Liver (tissue), 9 donors: ENCODE data around the gene HPCAL1. TPM values are rescaled to one million over a fixed set of nuclear protein-coding genes. Genes with fewer than 3 reads are reported as not detected.

Source experiments
- DNase-seq: peaks from one replicate; pipeline ENCODE4 v3.0.0-alpha.2; 2017; ENCODE audit warnings: low spot score
- H3K27ac ChIP-seq, 2 donors: one replicate each; pipeline ENCODE4 v1.7.0; 2013; ENCODE audit warnings: inconsistent platforms in 2 of 2, low read length in 2 of 2, control low read depth in 1 of 2, low read depth in 1 of 2, mild to moderate bottlenecking in 1 of 2
- H3K27me3 ChIP-seq, 4 donors: one replicate each; pipeline versions ENCODE4 v1.6.1 to v1.7.0; 2013; ENCODE audit warnings: low read length in 3 of 4, inconsistent platforms in 1 of 4, mild to moderate bottlenecking in 1 of 4, moderate library complexity in 1 of 4; ENCODE audit not compliant: control insufficient read depth in 4 of 4, insufficient read depth in 4 of 4
- H3K36me3 ChIP-seq, 4 donors: one replicate each; pipeline versions ENCODE4 v1.6.1 to v1.7.0; 2013; ENCODE audit warnings: low read length in 3 of 4, mild to moderate bottlenecking in 3 of 4, low read depth in 1 of 4, moderate library complexity in 1 of 4; ENCODE audit not compliant: control insufficient read depth in 4 of 4, insufficient read depth in 3 of 4
- H3K4me1 ChIP-seq, 4 donors: one replicate each; pipeline versions ENCODE4 v1.6.1 to v1.7.0; 2013; ENCODE audit warnings: low read length in 3 of 4, mild to moderate bottlenecking in 3 of 4, moderate library complexity in 1 of 4; ENCODE audit not compliant: control insufficient read depth in 4 of 4, insufficient read depth in 4 of 4
- H3K4me3 ChIP-seq, 3 donors: one replicate each; pipeline versions ENCODE4 v1.6.1 to v1.7.0; 2013; ENCODE audit warnings: low read length in 3 of 3, control low read depth in 1 of 3, low read depth in 1 of 3, mild to moderate bottlenecking in 1 of 3
- H3K9ac ChIP-seq, 2 donors: one replicate each; pipeline ENCODE4 v1.7.0; 2013; ENCODE audit warnings: low read length in 2 of 2, mild to moderate bottlenecking in 2 of 2, moderate library complexity in 2 of 2, control low read depth in 1 of 2, low read depth in 1 of 2
- H3K9me3 ChIP-seq, 4 donors: one replicate each; pipeline versions ENCODE4 v1.6.1 to v1.7.0; 2013; ENCODE audit warnings: low read length in 3 of 4; ENCODE audit not compliant: control insufficient read depth in 4 of 4
- EGR1 ChIP-seq, 2 donors: IDR thresholded peaks; 2 replicates each; pipeline ENCODE4 v1.6.1; 2016 to 2018; ENCODE audit warnings: antibody characterized with exemption in 2 of 2, low read depth in 2 of 2
- FOXA1 ChIP-seq: IDR thresholded peaks from 2 replicates; pipeline ENCODE4 v1.6.1; 2016; ENCODE audit warnings: antibody characterized with exemption
- FOXA2 ChIP-seq: IDR thresholded peaks from 2 replicates; pipeline ENCODE4 v1.6.1; 2016; ENCODE audit warnings: antibody characterized with exemption
- GABPA ChIP-seq, 2 donors: IDR thresholded peaks in 1 of 2; conservative IDR thresholded peaks in 1 of 2; 2 replicates each; pipeline ENCODE4 v1.6.1; 2016; ENCODE audit warnings: antibody characterized with exemption in 2 of 2, mild to moderate bottlenecking in 1 of 2, moderate library complexity in 1 of 2
- HNF4A ChIP-seq, 2 donors: conservative IDR thresholded peaks; 2 replicates each; pipeline ENCODE4 v1.6.1; 2016; ENCODE audit warnings: antibody characterized with exemption in 2 of 2, mild to moderate bottlenecking in 2 of 2
- HNF4G ChIP-seq: IDR thresholded peaks from 2 replicates; pipeline ENCODE4 v1.6.1; 2016; ENCODE audit warnings: antibody characterized with exemption
- JUND ChIP-seq, 2 donors: IDR thresholded peaks; 2 replicates each; pipeline ENCODE4 v1.6.1; 2016; ENCODE audit warnings: antibody characterized with exemption in 2 of 2
- NR2F2 ChIP-seq: IDR thresholded peaks from 2 replicates; pipeline ENCODE4 v1.6.1; 2016; ENCODE audit warnings: antibody characterized with exemption
- RAD21 ChIP-seq, 2 donors: IDR thresholded peaks; 2 replicates each; pipeline ENCODE4 v1.6.1; 2016; ENCODE audit warnings: antibody characterized with exemption in 2 of 2, mild to moderate bottlenecking in 2 of 2
- RXRA ChIP-seq, 2 donors: IDR thresholded peaks; 2 replicates each; pipeline ENCODE4 v1.6.1; 2017 to 2018; ENCODE audit warnings: antibody characterized with exemption in 2 of 2, mild to moderate bottlenecking in 1 of 2
- SP1 ChIP-seq: IDR thresholded peaks from 2 replicates; pipeline ENCODE4 v1.6.1; 2018; ENCODE audit warnings: antibody characterized with exemption, mild to moderate bottlenecking
- TAF1 ChIP-seq: conservative IDR thresholded peaks from 2 replicates; pipeline ENCODE4 v1.6.1; 2016; ENCODE audit warnings: antibody characterized with exemption, mild to moderate bottlenecking
- YY1 ChIP-seq: IDR thresholded peaks from 2 replicates; pipeline ENCODE4 v1.6.1; 2016; ENCODE audit warnings: antibody characterized with exemption, mild to moderate bottlenecking
- ZBTB33 ChIP-seq: IDR thresholded peaks from 2 replicates; pipeline ENCODE4 v1.6.1; 2016; ENCODE audit warnings: antibody characterized with exemption
- WGBS: extraction: QIAGEN DNeasy Blood & Tissue Kit; methylation state at CpG from one replicate; pipeline ENCODE4 v1.1.7; 2013; 5-methylcytosine and 5-hydroxymethylcytosine counted together
- polyA plus RNA-seq, 2 donors: library from polyadenylated mRNA; stranded (reverse) in 1 of 2; unstranded in 1 of 2; fragments of 200-250 nt in 1 of 2; fragments of >200 nt in 1 of 2; fragmentation: Nextera tagmentation in 1 of 2; extraction: Ambion mirVana in 1 of 2; gene quantifications; one replicate each; pipeline versions ENCODE4 v1.2.1 to v1.2.3, GENCODE V29; 2013 to 2015
- total RNA-seq, 2 donors: library from RNA; depleted of rRNA; stranded (reverse); fragments of >200 nt; gene quantifications; one replicate each; pipeline ENCODE4 v1.2.3, GENCODE V29; 2014
- TF ChIP-seq, protein P1 (sequence below): fragments of 150-350 bp; IDR thresholded peaks from 2 replicates; pipeline ENCODE4 v1.5.1; 2017; ENCODE audit warnings: improper control_type of control experiment, low read depth, low read length; ENCODE audit not compliant: missing input control
- TF ChIP-seq, protein P2 (sequence below): IDR thresholded peaks from 2 replicates; pipeline ENCODE4 v1.6.1; 2016; ENCODE audit warnings: antibody characterized with exemption
- TF ChIP-seq, protein P3 (sequence below): IDR thresholded peaks from 2 replicates; pipeline ENCODE4 v1.6.1; 2016; ENCODE audit warnings: antibody characterized with exemption, mild to moderate bottlenecking
- TF ChIP-seq, protein P4 (sequence below): IDR thresholded peaks from 2 replicates; pipeline ENCODE4 v1.6.1; 2016; ENCODE audit warnings: antibody characterized with exemption
- donor health status: healthy.
- donor health status: healthy.
- donor health status: healthy.
- donor health status: healthy.
- donor health status: healthy.

HPCAL1 gene
- total and polyA plus RNA-seq, 4 donors, result 17.3 to 27.9 (median 22.9) TPM

DNA sequence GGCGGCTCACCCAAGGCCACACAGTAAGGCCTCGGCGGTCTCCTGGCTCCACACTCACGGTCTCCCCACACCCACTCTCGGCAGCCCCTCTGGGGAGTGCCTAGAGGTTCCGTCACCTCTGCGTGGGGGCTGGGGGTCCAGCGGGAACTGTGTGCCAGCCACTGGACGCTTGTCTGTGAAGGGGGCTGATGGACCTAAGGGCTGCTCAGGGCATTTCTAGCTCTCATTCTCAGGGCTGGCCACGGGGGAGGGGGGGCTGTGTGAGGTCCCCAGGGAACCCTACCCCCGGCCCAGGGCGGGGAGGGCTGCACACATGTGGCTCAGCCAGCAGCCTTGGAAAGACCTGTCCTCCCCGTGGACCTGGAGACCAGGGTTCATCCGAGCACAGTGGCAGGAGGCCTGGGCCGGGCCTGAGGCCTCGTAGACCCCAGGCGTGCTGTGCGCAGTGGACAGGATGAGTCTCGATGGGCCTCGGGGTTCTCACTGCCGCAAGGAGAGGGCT, 172.6 kb downstream of the HPCAL1 start:
- Histone ChIP-seq H3K36me3 (no peaks in the 10 kb centered on the region), H3K27ac (no peak overlapping the region), H3K4me3 (no peak overlapping the region), H3K27me3 (no peaks in the 10 kb centered on the region), H3K9me3 (no peaks in the 10 kb centered on the region), H3K4me1 (no peaks in the 10 kb centered on the region), H3K9ac (no peak overlapping the region)
- no peak for TF ChIP-seq GABPA (IDR thresholded peaks at IDR 0.05 in 1 of 2, conservative IDR thresholded peaks at IDR 0.05 in 1 of 2)
- no peak for TF ChIP-seq SP1
- TF ChIP-seq RXRA (IDR thresholded peaks at IDR 0.05), result no peak
- TF ChIP-seq JUND (IDR thresholded peaks at IDR 0.05), result no peak
- TF ChIP-seq, protein P1, sequence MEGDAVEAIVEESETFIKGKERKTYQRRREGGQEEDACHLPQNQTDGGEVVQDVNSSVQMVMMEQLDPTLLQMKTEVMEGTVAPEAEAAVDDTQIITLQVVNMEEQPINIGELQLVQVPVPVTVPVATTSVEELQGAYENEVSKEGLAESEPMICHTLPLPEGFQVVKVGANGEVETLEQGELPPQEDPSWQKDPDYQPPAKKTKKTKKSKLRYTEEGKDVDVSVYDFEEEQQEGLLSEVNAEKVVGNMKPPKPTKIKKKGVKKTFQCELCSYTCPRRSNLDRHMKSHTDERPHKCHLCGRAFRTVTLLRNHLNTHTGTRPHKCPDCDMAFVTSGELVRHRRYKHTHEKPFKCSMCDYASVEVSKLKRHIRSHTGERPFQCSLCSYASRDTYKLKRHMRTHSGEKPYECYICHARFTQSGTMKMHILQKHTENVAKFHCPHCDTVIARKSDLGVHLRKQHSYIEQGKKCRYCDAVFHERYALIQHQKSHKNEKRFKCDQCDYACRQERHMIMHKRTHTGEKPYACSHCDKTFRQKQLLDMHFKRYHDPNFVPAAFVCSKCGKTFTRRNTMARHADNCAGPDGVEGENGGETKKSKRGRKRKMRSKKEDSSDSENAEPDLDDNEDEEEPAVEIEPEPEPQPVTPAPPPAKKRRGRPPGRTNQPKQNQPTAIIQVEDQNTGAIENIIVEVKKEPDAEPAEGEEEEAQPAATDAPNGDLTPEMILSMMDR, result no peak
- TF ChIP-seq, protein P2, sequence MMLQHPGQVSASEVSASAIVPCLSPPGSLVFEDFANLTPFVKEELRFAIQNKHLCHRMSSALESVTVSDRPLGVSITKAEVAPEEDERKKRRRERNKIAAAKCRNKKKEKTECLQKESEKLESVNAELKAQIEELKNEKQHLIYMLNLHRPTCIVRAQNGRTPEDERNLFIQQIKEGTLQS, result no peak
- TF ChIP-seq EGR1 (IDR thresholded peaks at IDR 0.05; ENCODE audit: low read depth in 2 of 2), result no peak
- DNase-seq, result no peak
- 92% methylated on average over 21 of the region's 21 CpGs for WGBS

- DNase-seq, result no peak
- H3K4me3 ChIP-seq, result no peak overlapping the region
- TF ChIP-seq NR2F2 (no peak), RXRA (IDR thresholded peaks at IDR 0.05) (no peak), EGR1 (IDR thresholded peaks at IDR 0.05; ENCODE audit: low read depth in 2 of 2) (no peak), JUND (IDR thresholded peaks at IDR 0.05) (no peak), SP1 (no peak), HNF4A (conservative IDR thresholded peaks at IDR 0.05) (no peak), HNF4G (no peak), TAF1 (no peak), YY1 (no peak), FOXA1 (no peak), RAD21 (IDR thresholded peaks at IDR 0.05) (no peak), FOXA2 (no peak), ZBTB33 (no peak), GABPA (IDR thresholded peaks at IDR 0.05 in 1 of 2, conservative IDR thresholded peaks at IDR 0.05 in 1 of 2) (no peak)
- TF ChIP-seq, protein P1, result no peak
- TF ChIP-seq, protein P3, sequence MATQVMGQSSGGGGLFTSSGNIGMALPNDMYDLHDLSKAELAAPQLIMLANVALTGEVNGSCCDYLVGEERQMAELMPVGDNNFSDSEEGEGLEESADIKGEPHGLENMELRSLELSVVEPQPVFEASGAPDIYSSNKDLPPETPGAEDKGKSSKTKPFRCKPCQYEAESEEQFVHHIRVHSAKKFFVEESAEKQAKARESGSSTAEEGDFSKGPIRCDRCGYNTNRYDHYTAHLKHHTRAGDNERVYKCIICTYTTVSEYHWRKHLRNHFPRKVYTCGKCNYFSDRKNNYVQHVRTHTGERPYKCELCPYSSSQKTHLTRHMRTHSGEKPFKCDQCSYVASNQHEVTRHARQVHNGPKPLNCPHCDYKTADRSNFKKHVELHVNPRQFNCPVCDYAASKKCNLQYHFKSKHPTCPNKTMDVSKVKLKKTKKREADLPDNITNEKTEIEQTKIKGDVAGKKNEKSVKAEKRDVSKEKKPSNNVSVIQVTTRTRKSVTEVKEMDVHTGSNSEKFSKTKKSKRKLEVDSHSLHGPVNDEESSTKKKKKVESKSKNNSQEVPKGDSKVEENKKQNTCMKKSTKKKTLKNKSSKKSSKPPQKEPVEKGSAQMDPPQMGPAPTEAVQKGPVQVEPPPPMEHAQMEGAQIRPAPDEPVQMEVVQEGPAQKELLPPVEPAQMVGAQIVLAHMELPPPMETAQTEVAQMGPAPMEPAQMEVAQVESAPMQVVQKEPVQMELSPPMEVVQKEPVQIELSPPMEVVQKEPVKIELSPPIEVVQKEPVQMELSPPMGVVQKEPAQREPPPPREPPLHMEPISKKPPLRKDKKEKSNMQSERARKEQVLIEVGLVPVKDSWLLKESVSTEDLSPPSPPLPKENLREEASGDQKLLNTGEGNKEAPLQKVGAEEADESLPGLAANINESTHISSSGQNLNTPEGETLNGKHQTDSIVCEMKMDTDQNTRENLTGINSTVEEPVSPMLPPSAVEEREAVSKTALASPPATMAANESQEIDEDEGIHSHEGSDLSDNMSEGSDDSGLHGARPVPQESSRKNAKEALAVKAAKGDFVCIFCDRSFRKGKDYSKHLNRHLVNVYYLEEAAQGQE, result no peak
- TF ChIP-seq, protein P2, result no peak
- TF ChIP-seq, protein P4, sequence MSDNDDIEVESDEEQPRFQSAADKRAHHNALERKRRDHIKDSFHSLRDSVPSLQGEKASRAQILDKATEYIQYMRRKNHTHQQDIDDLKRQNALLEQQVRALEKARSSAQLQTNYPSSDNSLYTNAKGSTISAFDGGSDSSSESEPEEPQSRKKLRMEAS, result no peak
These were observed 173.3 kb downstream of the HPCAL1 start for GRCh38 chr2:10475811-10476660.

More at GRCh38 chr2:10475811-10476660, 173.3 kb downstream of the HPCAL1 start:
- no peak overlapping the region for H3K9ac ChIP-seq
- no peaks in the 10 kb centered on the region for H3K9me3 ChIP-seq
- WGBS, result 93% methylated on average over 22 of the region's 22 CpGs
- no peaks in the 10 kb centered on the region for H3K36me3 ChIP-seq
- H3K27ac ChIP-seq, result no peak overlapping the region
- H3K4me1 ChIP-seq, result no peaks in the 10 kb centered on the region
- no peaks in the 10 kb centered on the region for H3K27me3 ChIP-seq
